Activated CD8-positive, alpha-beta memory T cell treated with anti-CD3 and anti-CD28 coated beads, Interleukin-2, amount 50 U/mL, for 24 hours (primary cell): ENCODE results near the gene HARBI1.

Experiments used
- DNase-seq: peaks from one replicate; pipeline ENCODE4 v3.0.0-alpha.2; 2020; ENCODE audit errors: extremely low read depth

HARBI1 gene

DNA sequence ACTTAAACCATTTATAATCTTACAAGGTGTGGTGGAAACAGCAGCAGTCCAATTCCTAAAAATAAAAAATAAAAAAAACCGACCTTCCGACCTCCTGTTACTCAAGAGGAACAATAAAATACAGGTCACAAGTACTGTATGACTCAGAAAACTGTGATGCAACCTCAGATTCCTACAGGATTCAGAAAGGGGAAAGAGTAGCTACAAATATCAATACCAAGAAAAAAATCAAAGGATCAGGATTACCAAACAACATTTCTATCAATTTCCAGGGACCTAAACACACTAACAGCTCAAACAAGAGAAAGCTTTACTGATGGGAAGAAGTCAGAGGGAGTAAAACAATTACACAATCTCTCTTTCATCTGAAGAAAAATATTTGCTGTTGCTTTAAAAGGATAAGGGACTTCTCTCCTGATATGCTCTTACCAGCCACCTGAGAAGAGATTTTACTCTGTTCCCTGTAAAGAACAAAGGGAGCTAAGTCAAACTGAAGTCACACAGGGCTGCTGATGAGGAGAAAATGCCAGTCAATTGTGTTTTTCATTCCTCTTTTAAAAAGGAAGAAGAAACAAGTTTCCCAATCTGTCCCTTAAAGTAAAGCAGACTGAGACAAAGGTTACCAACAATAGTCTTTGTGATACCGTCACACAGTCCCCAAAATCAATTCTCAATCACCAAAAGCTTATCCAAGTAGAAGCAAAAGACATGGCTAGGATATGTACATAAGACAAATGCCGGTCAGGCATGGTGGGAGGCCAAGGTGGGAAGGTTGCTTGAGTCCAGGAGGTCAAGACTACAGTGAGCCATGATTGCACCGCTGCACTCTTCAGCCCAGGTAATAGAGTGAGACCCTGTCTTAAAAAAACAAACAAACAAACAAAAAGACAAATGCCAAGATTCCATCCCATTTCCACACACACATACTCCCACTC lies 62.5 kb downstream of the HARBI1 start:
- DNase-seq, result no peak

DNA sequence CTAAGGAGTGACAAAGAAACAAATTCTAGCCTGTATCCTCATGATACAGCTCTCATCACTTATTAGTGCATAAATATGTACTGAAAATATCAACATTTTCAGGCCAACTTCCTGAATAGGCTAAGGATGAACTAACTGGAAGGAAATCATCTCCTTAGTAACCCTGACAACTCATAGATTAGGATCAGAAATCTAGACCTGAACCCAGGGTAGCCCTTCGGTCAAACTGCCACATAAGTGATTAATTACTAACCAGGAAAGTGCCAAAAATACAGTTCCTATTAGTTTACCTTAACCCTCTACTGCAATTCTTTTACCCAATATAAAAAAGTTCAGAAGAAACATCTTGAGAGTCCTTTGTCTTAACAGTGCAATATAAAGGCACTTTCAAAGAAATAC lies 63.2 kb downstream of the HARBI1 start:
- DNase-seq, result no peak
